ENCODE data around the gene SIGLEC1. TPM values are rescaled to one million over a fixed set of nuclear protein-coding genes. Genes with fewer than 3 reads are reported as not detected.
A peak's percentile ranks its signal among the peaks of the same experiment; 100 is the strongest.

Gene SIGLEC1
- total RNA-seq, 1 donor from 2014 or later = 53.6 TPM

DNA sequence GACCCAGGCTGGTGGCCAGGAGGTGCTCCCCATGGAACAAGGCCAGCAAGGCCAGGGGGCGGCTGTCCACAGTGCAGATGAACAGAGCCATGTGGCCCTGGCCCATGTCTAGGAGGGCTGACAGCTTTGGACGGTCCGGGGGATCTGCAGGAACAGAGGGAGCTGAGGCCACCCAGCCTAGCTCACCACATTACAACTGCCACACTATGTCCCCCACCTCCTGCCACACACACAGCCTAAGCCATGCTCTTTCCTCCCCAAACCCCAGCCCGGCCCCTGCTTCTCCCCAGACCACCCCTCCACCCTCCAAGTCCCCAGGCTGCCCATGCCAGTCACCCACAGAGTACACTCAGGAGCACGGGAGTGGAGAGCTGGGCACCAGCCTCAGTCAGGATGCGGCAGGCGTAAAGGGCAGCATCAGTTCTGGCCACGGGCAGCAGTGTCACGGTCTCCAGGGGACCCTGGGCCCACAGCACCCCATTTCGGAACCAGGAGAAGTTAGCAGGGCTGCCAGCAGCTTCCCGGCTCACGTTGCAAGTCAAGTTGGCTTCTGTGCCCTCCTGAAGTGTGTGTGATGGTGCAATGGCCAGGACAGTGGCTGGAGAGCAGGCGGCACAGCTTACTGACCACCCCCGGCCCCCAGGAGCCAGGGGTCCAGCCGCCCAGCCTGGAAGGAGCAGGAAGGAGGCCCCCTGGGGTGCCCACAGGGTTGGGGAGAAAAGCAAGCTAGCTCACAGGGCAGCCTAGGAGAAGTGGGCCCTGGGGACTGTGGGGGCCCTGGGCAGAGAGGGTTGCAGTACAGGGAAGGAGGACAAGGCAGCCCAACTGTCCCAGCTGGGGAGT is 15.4 kb downstream of the SIGLEC1 start:
- ATAC-seq = no peak
- H3K4me1 ChIP-seq = no peaks in the 10 kb centered on the region
- DNase-seq = no peak
- no peaks in the 10 kb centered on the region for H3K9me3 ChIP-seq
- TF ChIP-seq CTCF (IDR thresholded peaks at IDR 0.05) = no peak
- H3K27me3 ChIP-seq = no peaks in the 10 kb centered on the region
- H3K36me3 ChIP-seq = no peaks in the 10 kb centered on the region
- no peak overlapping the region for H3K4me3 ChIP-seq
- H3K27ac ChIP-seq = no peak overlapping the region
- intact Hi-C loops (cut with DNase I) = no loop called here

GRCh38 chr20:3696200-3696599 is 16.2 kb downstream of the SIGLEC1 start:
- intact Hi-C loops (cut with DNase I) = no loop called here
- no peaks in the 10 kb centered on the region for H3K27me3 ChIP-seq
- H3K36me3 ChIP-seq = no peaks in the 10 kb centered on the region
- no peaks in the 10 kb centered on the region for H3K9me3 ChIP-seq
- H3K27ac ChIP-seq = no peak overlapping the region
- no peaks in the 10 kb centered on the region for H3K4me1 ChIP-seq
- DNase-seq (no peak), ATAC-seq (no peak)
- peak; percentile 32 for TF ChIP-seq CTCF (IDR thresholded peaks at IDR 0.05)
- H3K4me3 ChIP-seq = no peak overlapping the region

GRCh38 chr20:3694864-3695263 is 17.5 kb downstream of the SIGLEC1 start:
- no peaks in the 10 kb centered on the region for H3K36me3 ChIP-seq
- H3K4me3 ChIP-seq = no peak overlapping the region
- no peak for TF ChIP-seq CTCF (IDR thresholded peaks at IDR 0.05)
- H3K4me1 ChIP-seq = no peaks in the 10 kb centered on the region
- no peak for ATAC-seq
- intact Hi-C loops (cut with DNase I) = no loop called here
- no peak overlapping the region for H3K27ac ChIP-seq
- H3K9me3 ChIP-seq = no peaks in the 10 kb centered on the region
- H3K27me3 ChIP-seq = no peaks in the 10 kb centered on the region
- DNase-seq = no peak

GRCh38 chr20:3693376-3693775 is 19.0 kb downstream of the SIGLEC1 start:
- intact Hi-C loops (cut with DNase I) = no loop called here
- H3K36me3 ChIP-seq = no peaks in the 10 kb centered on the region
- H3K4me3 ChIP-seq = no peak overlapping the region
- ATAC-seq (no peak), DNase-seq (no peak)
- TF ChIP-seq CTCF (IDR thresholded peaks at IDR 0.05) = no peak
- no peaks in the 10 kb centered on the region for H3K27me3 ChIP-seq
- H3K4me1 ChIP-seq = no peaks in the 10 kb centered on the region
- H3K9me3 ChIP-seq = no peaks in the 10 kb centered on the region
- no peak overlapping the region for H3K27ac ChIP-seq

GRCh38 chr20:3692706-3693294 is 19.6 kb downstream of the SIGLEC1 start:
- H3K27ac ChIP-seq = no peak overlapping the region
- intact Hi-C loops (cut with DNase I) = no loop called here
- no peaks in the 10 kb centered on the region for H3K9me3 ChIP-seq
- DNase-seq = no peak
- no peaks in the 10 kb centered on the region for H3K27me3 ChIP-seq
- H3K4me3 ChIP-seq = no peak overlapping the region
- no peak for ATAC-seq
- H3K36me3 ChIP-seq = no peaks in the 10 kb centered on the region
- no peaks in the 10 kb centered on the region for H3K4me1 ChIP-seq
- no peak for TF ChIP-seq CTCF (IDR thresholded peaks at IDR 0.05)
